HG03457 (cell line): ENCODE results near the gene LRP1B.

Source experiments
- ATAC-seq: cut with Tn5 transposase; IDR thresholded peaks from one replicate; pipeline ENCODE4 v1.9.1; 2021; ENCODE audit warnings: moderate number of reproducible peaks; ENCODE audit not compliant: unreplicated experiment

Gene LRP1B

DNA sequence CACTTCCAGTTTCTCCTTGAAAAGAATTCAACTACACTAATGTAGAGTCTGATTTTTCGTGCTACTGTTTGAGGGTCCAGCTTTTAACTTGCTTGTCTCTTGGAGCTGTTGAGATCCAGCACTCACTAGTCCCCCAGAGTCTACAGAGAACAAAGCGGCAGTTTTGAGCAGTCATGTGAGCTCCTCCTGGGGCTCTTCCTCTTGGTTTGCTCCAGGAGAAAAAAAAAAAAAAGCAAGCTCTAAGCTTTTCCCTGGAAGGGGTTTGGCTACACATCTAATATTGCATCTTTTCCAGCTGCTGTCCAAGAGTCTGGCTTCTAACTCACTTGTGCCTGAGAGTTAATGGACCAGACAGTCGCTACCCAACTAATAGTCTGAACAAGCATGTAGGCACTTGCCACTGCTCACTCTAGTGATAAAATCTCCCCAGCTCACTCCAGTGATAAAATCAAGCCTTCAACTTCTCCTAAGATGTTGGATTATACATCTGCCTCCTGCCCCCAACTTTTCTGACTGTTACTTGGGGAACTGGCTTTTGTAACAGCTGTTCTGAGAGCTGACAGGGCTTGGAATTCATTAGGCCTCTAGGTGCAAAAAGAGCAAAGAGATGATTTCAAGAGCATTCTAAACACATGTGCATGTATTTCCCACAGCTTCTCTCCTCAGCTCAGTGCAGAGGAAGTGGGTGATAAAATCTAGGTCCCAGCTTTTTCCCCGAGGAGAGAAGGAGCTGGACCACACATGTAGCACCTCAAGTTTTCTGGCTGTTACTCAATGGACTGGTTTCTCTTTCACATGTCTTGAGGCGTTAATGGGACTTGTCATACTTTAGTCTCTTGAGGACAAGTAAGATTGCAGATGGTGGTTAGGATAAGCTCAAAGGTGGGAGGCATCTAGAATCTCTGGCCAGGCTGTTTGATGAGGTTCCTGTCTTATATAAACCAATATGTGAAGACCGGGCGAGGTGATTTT is 750.5 kb downstream of the LRP1B start:
- no peak for ATAC-seq

GRCh38 chr2:141364821-141365220 is 766.0 kb downstream of the LRP1B start:
- ATAC-seq, result no peak

GRCh38 chr2:141362311-141362710 is 768.5 kb downstream of the LRP1B start:
- ATAC-seq, result no peak

- no peak for ATAC-seq
Observed at GRCh38 chr2:141348481-141348880, 782.3 kb downstream of the LRP1B start.

GRCh38 chr2:141341444-141341843 is 789.4 kb downstream of the LRP1B start:
- ATAC-seq, result no peak

- ATAC-seq, result no peak
Observed at GRCh38 chr2:141331127-141331526, 799.7 kb downstream of the LRP1B start.

DNA sequence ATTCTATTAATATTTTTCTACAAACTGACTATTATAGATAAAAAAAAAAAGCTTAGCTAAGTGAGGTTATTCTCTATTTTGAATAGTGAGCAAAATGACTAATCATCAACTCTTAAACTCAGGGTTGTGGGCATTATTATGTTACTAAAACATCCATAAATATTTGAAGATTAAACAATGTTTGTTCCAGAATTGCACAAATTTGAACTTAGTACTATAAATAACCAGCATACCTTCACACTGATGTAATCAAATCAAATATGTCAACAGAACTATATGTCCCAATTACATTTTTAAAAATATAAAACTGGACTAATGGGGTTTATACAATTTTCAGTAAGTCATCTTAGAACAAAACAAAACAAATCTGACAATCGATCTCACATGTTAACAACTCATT is 800.9 kb downstream of the LRP1B start:
- ATAC-seq, result no peak

- ATAC-seq, result no peak
Observed at GRCh38 chr2:141323571-141323970, 807.2 kb downstream of the LRP1B start.

DNA sequence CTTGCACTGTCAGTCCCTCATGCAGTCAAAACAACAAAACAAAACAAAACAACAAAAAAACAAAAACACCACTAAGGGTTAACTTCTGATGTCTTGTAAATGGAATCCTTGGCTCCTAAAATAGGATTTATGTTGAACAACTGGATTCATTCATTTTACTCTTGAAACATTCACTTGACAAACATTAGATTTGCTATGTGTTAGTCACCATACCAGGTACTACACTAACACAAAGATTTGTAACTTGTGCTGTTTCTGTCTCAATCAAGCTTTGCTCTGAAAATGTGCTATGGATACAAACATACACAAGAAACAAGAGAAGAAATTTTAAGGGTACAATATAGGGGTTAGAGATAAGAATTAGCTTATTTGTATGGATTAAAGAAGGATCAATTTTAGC is 812.8 kb downstream of the LRP1B start:
- no peak for ATAC-seq

GRCh38 chr2:141316606-141317005 is 814.2 kb downstream of the LRP1B start:
- ATAC-seq, result no peak

DNA sequence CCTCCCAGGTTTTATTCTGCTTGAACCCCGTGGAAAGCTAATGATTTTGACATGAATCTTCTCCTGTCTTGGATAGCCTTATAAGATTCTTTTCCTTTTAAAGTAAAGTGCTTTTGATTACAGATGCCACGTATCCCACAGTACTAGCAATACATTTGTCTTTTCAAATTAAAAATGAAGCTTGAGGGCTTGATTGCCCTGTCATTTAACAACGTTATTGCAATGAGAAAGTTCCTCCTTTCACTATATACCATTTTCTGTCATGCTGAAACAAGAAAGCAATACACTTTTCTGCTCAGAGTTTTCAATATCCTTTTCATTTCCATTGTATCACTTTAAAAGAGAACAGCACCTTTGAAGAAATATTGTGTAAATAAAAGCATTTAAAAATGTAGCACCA is 814.7 kb downstream of the LRP1B start:
- no peak for ATAC-seq

GRCh38 chr2:141313972-141314371 is 816.8 kb downstream of the LRP1B start:
- no peak for ATAC-seq

GRCh38 chr2:141311430-141311829 is 819.4 kb downstream of the LRP1B start:
- no peak for ATAC-seq

- ATAC-seq, result no peak
Observed at GRCh38 chr2:141306368-141306767, 824.4 kb downstream of the LRP1B start.

GRCh38 chr2:141301551-141301950 is 829.3 kb downstream of the LRP1B start:
- ATAC-seq, result no peak

DNA sequence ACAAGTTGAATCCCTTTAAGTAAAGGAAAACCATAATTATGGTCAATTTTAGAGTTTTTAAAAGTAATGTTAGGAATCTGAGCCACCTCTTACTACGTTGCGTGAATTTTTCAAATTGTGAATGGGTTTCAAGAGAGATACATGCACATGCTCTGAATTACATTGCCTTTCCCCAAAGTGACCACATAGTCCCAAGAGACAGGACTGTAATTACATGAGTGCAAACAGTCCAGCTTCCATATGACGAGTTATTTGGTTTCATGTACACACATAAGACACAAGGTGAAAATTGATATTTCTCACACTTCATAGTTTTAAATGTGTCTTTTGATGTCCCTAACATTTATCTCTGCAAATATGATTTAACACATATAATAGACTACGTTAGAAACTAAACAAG is 850.8 kb downstream of the LRP1B start:
- no peak for ATAC-seq

DNA sequence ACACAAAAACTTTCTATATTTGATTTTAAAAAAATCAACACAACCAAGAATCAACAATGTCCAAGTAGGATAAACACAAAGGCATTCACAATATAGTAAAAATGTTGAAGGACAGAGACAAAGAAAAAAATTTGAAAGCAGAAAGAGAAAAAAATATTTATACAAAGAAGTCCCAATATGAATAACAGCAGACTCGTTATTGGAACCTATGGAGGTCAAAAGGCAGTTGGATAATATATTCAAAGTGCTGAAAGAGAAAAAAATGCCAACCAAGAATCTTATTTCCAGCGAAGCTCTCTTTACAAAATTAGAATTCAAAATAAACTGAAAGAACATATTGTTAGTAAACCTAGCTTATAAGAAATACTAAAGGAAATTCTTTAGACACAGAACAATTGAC is 859.5 kb downstream of the LRP1B start:
- ATAC-seq, result no peak

GRCh38 chr2:141264848-141265247 is 866.0 kb downstream of the LRP1B start:
- ATAC-seq, result no peak

GRCh38 chr2:141260911-141261310 is 869.9 kb downstream of the LRP1B start:
- no peak for ATAC-seq

- no peak for ATAC-seq
Observed at GRCh38 chr2:141259683-141260082, 871.1 kb downstream of the LRP1B start.

DNA sequence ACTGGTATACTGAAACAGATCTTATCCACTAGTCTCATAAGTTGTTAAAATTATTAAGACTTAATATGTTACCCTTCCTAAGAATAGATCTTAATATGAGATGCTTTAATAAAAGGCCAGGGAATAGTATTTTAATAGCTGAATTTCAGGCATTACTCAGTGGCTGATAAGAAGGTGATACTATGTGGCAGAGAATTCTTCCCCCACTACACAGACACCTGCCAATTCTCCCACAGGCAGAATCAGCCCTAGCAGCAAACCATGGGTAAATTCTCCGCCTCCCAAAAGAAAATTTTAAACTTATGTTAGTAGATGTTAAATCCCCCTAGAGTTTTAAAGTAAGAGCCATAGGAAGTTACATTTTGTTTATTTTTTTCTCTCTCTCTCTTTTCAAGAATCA is 888.8 kb downstream of the LRP1B start:
- ATAC-seq, result no peak

DNA sequence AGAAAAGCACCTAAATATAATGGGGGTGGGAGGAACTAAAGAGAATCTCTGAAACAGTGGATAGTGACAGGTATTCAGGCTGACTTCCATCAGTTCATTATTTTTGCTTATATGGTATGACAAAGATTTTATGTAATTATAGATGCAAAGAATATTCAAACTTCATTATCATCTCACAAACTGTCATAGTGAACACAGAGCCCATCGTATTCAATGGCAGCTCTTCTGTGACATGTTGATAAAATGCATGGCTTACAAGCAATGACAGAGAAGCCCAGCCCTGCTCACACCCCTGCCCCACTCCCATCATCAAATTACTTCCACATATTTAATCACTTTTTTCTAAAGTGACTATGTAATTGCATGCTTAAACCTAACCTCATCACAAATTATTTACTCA is 904.3 kb downstream of the LRP1B start:
- no peak for ATAC-seq

GRCh38 chr2:141207036-141207385 is 923.8 kb downstream of the LRP1B start:
- no peak for ATAC-seq
